Fibroblast of pulmonary artery (primary cell): ENCODE measurements around the gene SOX6.

Experiments used
- DNase-seq: peaks from one replicate; pipeline ENCODE4 v3.0.0-alpha.2; 2010; ENCODE audit warnings: low read depth
- H3K4me3 ChIP-seq: replicated peaks from 2 replicates; pipeline ENCODE4 v1.5.1; 2011; ENCODE audit warnings: low read depth, mild to moderate bottlenecking, control low read depth, low read length, moderate library complexity
- TF ChIP-seq, protein P1 (sequence below): IDR thresholded peaks from 2 replicates; pipeline ENCODE4 v1.5.1; 2011; ENCODE audit warnings: mild to moderate bottlenecking, control low read depth, low read length, inconsistent platforms; ENCODE audit errors: missing control alignments

SOX6 gene

DNA sequence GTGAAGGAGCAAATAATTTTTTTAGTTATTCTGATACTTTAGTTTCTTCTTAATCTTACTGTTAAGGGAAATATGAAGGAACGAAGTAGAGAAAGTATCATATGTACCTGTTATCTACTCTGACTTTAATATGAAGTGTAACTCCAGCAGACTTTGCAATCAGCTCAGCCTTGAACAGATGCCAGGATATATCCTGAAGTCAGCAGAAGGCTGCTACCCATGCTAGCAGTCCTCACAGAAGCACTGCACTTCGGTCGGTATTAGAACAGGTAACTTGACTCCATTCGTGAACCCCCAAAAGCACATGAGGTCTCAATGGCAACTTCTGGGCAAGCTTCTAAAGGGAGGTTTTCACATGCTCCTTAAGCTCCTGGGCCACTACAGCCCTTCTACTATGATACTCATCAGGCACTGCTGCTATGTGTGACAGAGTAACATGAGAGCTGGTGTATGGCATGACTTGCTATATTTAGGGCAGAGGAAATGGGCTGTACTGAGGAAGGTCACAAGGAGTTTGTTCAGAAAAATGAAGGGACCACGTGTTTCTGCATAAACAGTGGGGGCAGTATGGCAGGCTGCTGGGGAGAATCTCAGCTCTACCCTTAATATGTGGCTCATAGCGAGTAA lies 344.1 kb downstream of the SOX6 start:
- DNase-seq = no peak

DNA sequence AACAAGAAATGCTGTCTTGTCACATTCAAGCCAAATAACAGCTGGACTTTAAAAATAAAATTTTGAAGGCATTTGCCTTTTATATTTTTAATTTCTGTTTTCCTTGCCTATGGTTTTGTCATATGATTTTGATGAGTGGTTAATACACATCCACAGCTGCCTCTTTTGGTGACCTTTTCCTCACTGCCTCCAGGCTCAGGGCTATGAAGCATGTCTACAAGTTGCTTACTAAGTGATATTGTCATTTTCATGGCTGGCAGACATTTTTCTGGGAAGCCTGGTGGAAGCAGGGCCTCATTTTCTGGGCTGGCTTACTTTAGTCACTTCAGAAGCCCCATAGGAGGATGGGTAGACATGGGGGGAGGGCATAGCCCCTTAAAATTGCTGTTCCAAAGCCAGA lies 344.9 kb downstream of the SOX6 start:
- TF ChIP-seq, protein P1, sequence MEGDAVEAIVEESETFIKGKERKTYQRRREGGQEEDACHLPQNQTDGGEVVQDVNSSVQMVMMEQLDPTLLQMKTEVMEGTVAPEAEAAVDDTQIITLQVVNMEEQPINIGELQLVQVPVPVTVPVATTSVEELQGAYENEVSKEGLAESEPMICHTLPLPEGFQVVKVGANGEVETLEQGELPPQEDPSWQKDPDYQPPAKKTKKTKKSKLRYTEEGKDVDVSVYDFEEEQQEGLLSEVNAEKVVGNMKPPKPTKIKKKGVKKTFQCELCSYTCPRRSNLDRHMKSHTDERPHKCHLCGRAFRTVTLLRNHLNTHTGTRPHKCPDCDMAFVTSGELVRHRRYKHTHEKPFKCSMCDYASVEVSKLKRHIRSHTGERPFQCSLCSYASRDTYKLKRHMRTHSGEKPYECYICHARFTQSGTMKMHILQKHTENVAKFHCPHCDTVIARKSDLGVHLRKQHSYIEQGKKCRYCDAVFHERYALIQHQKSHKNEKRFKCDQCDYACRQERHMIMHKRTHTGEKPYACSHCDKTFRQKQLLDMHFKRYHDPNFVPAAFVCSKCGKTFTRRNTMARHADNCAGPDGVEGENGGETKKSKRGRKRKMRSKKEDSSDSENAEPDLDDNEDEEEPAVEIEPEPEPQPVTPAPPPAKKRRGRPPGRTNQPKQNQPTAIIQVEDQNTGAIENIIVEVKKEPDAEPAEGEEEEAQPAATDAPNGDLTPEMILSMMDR = no peak
- DNase-seq = no peak
- H3K4me3 ChIP-seq = no peak overlapping the region

More for the DNA sequence above, 344.1 kb downstream of the SOX6 start:
- no peak overlapping the region for H3K4me3 ChIP-seq
- TF ChIP-seq, protein P1 = no peak

DNA sequence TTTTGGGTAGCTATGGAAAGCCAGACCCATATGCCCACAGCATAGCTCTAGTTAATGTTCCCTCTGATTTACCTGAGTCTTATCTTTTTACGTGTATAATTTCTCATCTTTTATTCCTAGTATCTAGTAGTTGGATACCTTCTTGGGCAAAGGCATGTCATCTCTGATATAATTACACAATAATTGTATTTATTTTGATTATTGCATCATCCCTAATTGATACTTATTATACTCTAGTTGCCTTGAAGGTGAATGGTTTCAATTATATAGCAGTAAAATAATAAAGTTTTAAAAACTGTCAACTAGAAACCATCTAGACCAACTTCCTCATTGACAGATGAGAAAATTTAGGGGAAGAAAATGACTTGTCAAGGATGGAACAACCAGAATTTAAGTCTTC lies 347.3 kb downstream of the SOX6 start:
- TF ChIP-seq, protein P1 = no peak
- no peak overlapping the region for H3K4me3 ChIP-seq

DNA sequence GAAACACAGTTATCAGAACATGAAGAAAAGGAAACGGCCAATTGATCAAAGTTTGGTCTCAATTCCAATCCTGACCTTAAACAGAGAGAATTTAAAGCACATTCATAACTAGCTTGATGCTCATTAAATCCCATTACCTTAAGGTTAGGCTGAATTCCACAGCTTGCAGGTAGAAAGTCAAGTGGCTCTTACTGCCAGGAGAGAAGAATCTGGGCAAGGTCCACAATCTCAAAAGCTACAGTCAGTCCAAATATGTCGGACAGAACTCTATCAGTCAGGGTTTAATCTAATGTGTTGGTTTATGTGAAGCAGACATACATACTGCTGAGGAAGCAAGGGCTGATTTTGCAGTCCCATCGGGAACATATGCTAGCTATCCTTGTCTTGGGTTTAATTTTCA lies 348.8 kb downstream of the SOX6 start:
- DNase-seq = no peak
- no peak overlapping the region for H3K4me3 ChIP-seq
- TF ChIP-seq, protein P1 = no peak

More for the DNA sequence above, 347.3 kb downstream of the SOX6 start:
- no peak for DNase-seq

DNA sequence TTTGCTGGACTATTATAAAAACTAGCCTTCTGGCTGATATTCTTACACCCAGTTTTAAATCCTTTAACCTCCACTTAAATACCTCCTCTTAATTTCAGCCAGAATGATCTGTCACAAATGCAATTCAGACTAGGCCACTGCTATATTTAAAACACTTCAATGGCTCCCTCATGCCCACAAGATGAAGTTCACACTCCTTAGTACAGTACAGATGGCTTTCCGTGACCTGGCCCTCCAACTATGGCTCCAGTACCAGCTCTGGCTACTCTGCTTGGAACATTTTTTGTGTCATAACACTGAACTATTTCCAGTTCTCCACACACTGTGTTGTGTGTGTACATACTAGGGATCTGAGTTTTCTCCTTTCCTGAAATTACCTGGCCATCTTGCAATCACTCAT lies 353.4 kb downstream of the SOX6 start:
- TF ChIP-seq, protein P1 = no peak
- no peak for DNase-seq
- no peak overlapping the region for H3K4me3 ChIP-seq

DNA sequence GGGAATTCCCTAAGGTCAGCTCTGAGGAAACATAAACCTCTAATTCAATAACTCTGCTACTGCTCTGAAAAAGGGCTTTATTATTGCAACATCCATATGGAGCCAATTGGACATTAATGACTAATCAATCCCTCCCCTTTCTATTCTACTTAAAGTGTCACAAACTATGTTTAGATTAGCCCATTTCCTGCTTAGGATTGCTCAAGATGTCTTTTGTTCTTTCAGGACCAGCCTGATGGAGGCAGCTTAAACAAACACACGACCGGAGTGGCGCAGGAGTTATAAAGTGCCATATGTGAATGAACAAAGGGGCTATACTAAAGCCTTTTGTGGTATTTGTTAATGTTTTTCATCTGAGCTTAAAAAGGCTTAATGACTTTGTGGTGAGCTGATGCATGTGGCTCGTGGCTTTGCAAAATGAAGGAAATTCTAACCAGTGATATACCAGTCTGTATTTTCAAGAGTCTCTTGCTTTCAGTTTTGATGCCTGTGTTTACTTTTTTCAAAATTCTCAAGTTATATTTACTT lies 354.4 kb downstream of the SOX6 start:
- DNase-seq = peak; percentile 96
- peak overlapping the region; percentile 19 for H3K4me3 ChIP-seq

More for the DNA sequence above, 354.4 kb downstream of the SOX6 start:
- TF ChIP-seq, protein P1 = no peak
